Adrenal gland (tissue), 12 donors: Measurements from ENCODE around the gene CHMP2A. TPM values are rescaled to one million over a fixed set of nuclear protein-coding genes. Genes with fewer than 3 reads are reported as not detected.

Experiments used
- DNase-seq, 7 donors: peaks; one replicate each; pipeline ENCODE4 v3.0.0-alpha.2; 2019 to 2020
- H3K27ac ChIP-seq, 5 donors: fragments of 200-600 bp; sonication (generic) in 4 of 5; 1 replicate in 3 of 5; 2 replicates in 2 of 5; pipeline versions ENCODE4 v1.5.1 to v1.8.0; 2016 to 2020; ENCODE audit warnings: mild to moderate bottlenecking in 1 of 5
- H3K27me3 ChIP-seq: fragments of 200-600 bp; 2 replicates; pipeline ENCODE4 v1.8.0; 2021
- H3K36me3 ChIP-seq, 2 donors: fragments of 200-600 bp; replicated peaks in 1 of 2; 1 replicate in 1 of 2; 2 replicates in 1 of 2; pipeline versions ENCODE4 v1.5.1 to v1.8.0; 2018 to 2022
- H3K4me1 ChIP-seq, 2 donors: fragments of 200-600 bp; replicated peaks in 1 of 2; 1 replicate in 1 of 2; 2 replicates in 1 of 2; pipeline versions ENCODE4 v1.5.1 to v1.8.0; 2018 to 2021
- H3K4me3 ChIP-seq, 4 donors: fragments of 200-600 bp; sonication (generic) in 3 of 4; one replicate each; pipeline ENCODE4 v1.5.1; 2016 to 2018
- H3K9me3 ChIP-seq, 3 donors: fragments of 200-600 bp; sonication (generic) in 1 of 3; replicated peaks in 1 of 3; 1 replicate in 2 of 3; 2 replicates in 1 of 3; pipeline versions ENCODE4 v1.5.1 to v1.8.0; 2016 to 2021
- CTCF ChIP-seq, 6 experiments: fragments of 450-650 bp in 4 of 6; fragments of 200-600 bp in 2 of 6; sonication (generic) in 1 of 6; IDR thresholded peaks; 1 replicate in 5 of 6; 2 replicates in 1 of 6; pipeline versions ENCODE4 v1.5.1 to v1.8.0; 2016 to 2021; ENCODE audit warnings: antibody characterized with exemption in 6 of 6, mild to moderate bottlenecking in 2 of 6, moderate library complexity in 1 of 6
- POLR2A ChIP-seq, 2 donors: fragments of 450-650 bp; IDR thresholded peaks; one replicate each; pipeline ENCODE4 v1.6.1; 2017; ENCODE audit warnings: antibody characterized with exemption in 2 of 2, mild to moderate bottlenecking in 2 of 2, moderate library complexity in 1 of 2
- WGBS, 4 donors: extraction: QIAGEN DNeasy Blood & Tissue Kit in 2 of 4; methylation state at CpG; one replicate each; pipeline versions ENCODE4 v1.1.5 to v1.1.7; 2013 to 2017; 5-methylcytosine and 5-hydroxymethylcytosine counted together
- intact Hi-C, 2 donors: fragments of 100-400 bp; cut with DNase I; formaldehyde crosslinking; loops; one replicate each; pipeline versions ENCODE4 v1.14.1 to v1.15.0; 2022 to 2023
- polyA plus RNA-seq, 3 donors: library from polyadenylated mRNA; stranded (reverse); fragments of 200-250 nt in 2 of 3; fragments of 350-450 nt in 1 of 3; fragmentation: Illumina TruSeq in 1 of 3; extraction: RNeasy Lipid Tissue Mini Kit (QIAGEN cat#74804) in 1 of 3; gene quantifications; one replicate each; pipeline ENCODE4 v1.2.3, GENCODE V29; 2013 to 2014
- total RNA-seq, 9 donors: library from RNA; depleted of rRNA in 4 of 9; stranded (reverse); fragments of >200 nt in 4 of 9; fragments of 120-200 nt in 1 of 9; fragmentation: NEBNext Ultra II Directional in 1 of 9; extraction: Animal tissue kit (Norgen Biotek cat#: 25700) in 1 of 9; gene quantifications; one replicate each; pipeline versions ENCODE4 v1.1.0 to v1.2.4, GENCODE V29; 2013 to 2023
- donor health status: healthy with polysubstance abuse.
- donor health status: Bipolar disorder and iron deficiency.
- donor health status: DM: yes; HTN: yes; CAD: no.
- donor health status: DM: no; HTN: no; CAD: no.
- donor health status: DM: no; HTN: no; CAD: no.
- donor health status: DM: yes; HTN: yes; CAD: no.

CHMP2A gene
- total and polyA plus RNA-seq, 12 donors = 146 to 560 (median 210) TPM

GRCh38 chr19:58522709-58523108 lies 32.2 kb downstream of the CHMP2A start:
- Histone ChIP-seq H3K36me3 (no peaks in the 10 kb centered on the region), H3K4me3 (no peak overlapping the region), H3K4me1 (peaks cover 17 to 19% of the 10 kb centered on the region in 2 donors), H3K9me3 (no peaks in the 10 kb centered on the region), H3K27me3 (no peaks in the 10 kb centered on the region), H3K27ac (no peak overlapping the region)
- TF ChIP-seq POLR2A (IDR thresholded peaks at IDR 0.05) = no peak
- TF ChIP-seq CTCF (IDR thresholded peaks at IDR 0.05) = no peak
- 75 to 86% (median 79%) methylated on average over 3 of the region's 3 CpGs for WGBS, 4 donors
- no peak for DNase-seq
- intact Hi-C loops = no loop called here

GRCh38 chr19:58521651-58522050 lies 33.3 kb downstream of the CHMP2A start:
- intact Hi-C loops = no loop called here
- H3K27me3 ChIP-seq = no peaks in the 10 kb centered on the region
- H3K9me3 ChIP-seq = no peaks in the 10 kb centered on the region

GRCh38 chr19:58520257-58520599 lies 34.7 kb downstream of the CHMP2A start:
- TF ChIP-seq POLR2A (IDR thresholded peaks at IDR 0.05) = no peak
- no peak for TF ChIP-seq CTCF (IDR thresholded peaks at IDR 0.05)
- no peak for DNase-seq
- Histone ChIP-seq H3K4me3 (peak overlapping the region; percentile 7 to 82 (median 38)), H3K9me3 (no peaks in the 10 kb centered on the region), H3K27me3 (no peaks in the 10 kb centered on the region), H3K36me3 (peaks cover 0 to 16% of the 10 kb centered on the region in 2 donors), H3K27ac (peak overlapping the region; percentile 0 to 98 (median 94)), H3K4me1 (peaks cover 19 to 24% of the 10 kb centered on the region in 2 donors)
- intact Hi-C loops = no loop called here
- WGBS, 4 donors = 8 to 14% (median 11%) methylated on average over 6 to 7 of the region's 7 CpGs

More at GRCh38 chr19:58521651-58522050, 33.3 kb downstream of the CHMP2A start:
- no peak overlapping the region for H3K27ac ChIP-seq
- 53 to 60% (median 56%) methylated on average over 4 of the region's 4 CpGs for WGBS, 4 donors
- no peak for DNase-seq
- H3K4me1 ChIP-seq = peaks cover 19 to 24% of the 10 kb centered on the region in 2 donors
- TF ChIP-seq CTCF (IDR thresholded peaks at IDR 0.05) = no peak
- no peak for TF ChIP-seq POLR2A (IDR thresholded peaks at IDR 0.05)
- H3K4me3 ChIP-seq = no peak overlapping the region
- H3K36me3 ChIP-seq = peaks cover 0 to 7% of the 10 kb centered on the region in 2 donors

- Histone ChIP-seq H3K4me1 (peaks cover 19 to 27% of the 10 kb centered on the region in 2 donors), H3K27ac (peak within 1 kb of the TSS; percentile 78 to 98 (median 94)), H3K4me3 (peak within 1 kb of the TSS; percentile 22 to 82 (median 38)), H3K27me3 (no peaks in the 10 kb centered on the region), H3K9me3 (no peaks in the 10 kb centered on the region), H3K36me3 (peaks cover 0 to 16% of the 10 kb centered on the region in 2 donors)
- peak; percentile 47 to 92 (median 70) for TF ChIP-seq CTCF (IDR thresholded peaks at IDR 0.05)
- peak; percentile 52 to 57 for TF ChIP-seq POLR2A (IDR thresholded peaks at IDR 0.05)
- peak; percentile 90 to 97 (median 94) for DNase-seq
- 0 to 1% (median 0%) methylated on average over 22 to 87 of the region's 87 CpGs for WGBS, 4 donors
- intact Hi-C loops = no loop called here
Observed at GRCh38 chr19:58519355-58520256, 35.3 kb downstream of the CHMP2A start, which contains the start of gene ZBTB45. Gene ZBTB45 (minus strand): TSS chr19:58519810. CDS start chr19:58517673, 2,137 bp downstream.
